CD4-positive, alpha-beta T cell (primary cell): ENCODE measurements around the gene MIPOL1. TPM values are rescaled to one million over a fixed set of nuclear protein-coding genes. Genes with fewer than 3 reads are reported as not detected.

Experiments
- ATAC-seq: fragments of 200-7000 bp; cut with Tn5 transposase; one replicate; pipeline ENCODE4 v1.10.0; 2022; ENCODE audit warnings: mild to moderate bottlenecking; ENCODE audit not compliant: poor library complexity
- CTCF ChIA-PET: fragments of 350-600 bp; sonication (Branson Sonifier 250); formaldehyde crosslinking; loops from one replicate; lab custom pipeline; 2021; ENCODE audit warnings: antibody characterized with exemption, inconsistent platforms; lab: Charles Lee
- POLR2A ChIA-PET: fragments of 350-600 bp; sonication (Branson Sonifier 250); formaldehyde crosslinking; loops from one replicate; lab custom pipeline; 2021; ENCODE audit warnings: antibody characterized with exemption, inconsistent platforms; lab: Charles Lee
- DNase-seq, 14 experiments: peaks; one replicate each; pipeline ENCODE4 v3.0.0-alpha.2; 2013 to 2020; ENCODE audit warnings: mixed read lengths in 2 of 14
- H3K27ac ChIP-seq, 2 donors: one replicate each; pipeline versions ENCODE4 v1.5.1 to v1.7.0; 2013; ENCODE audit warnings: low read length in 2 of 2, low read depth in 1 of 2, mild to moderate bottlenecking in 1 of 2
- H3K27me3 ChIP-seq, 2 experiments: 1 replicate in 1 of 2; 2 replicates in 1 of 2; pipeline versions ENCODE4 v1.6.1 to v1.7.0; 2013; ENCODE audit warnings: low read length in 2 of 2, control low read depth in 1 of 2, mild to moderate bottlenecking in 1 of 2, moderate library complexity in 1 of 2; ENCODE audit not compliant: insufficient read depth in 2 of 2, control insufficient read depth in 1 of 2
- H3K36me3 ChIP-seq: one replicate; pipeline ENCODE4 v1.6.1; 2013; ENCODE audit warnings: low read length, control low read depth; ENCODE audit not compliant: insufficient read depth
- H3K4me1 ChIP-seq: one replicate; pipeline ENCODE4 v1.6.1; 2013; ENCODE audit warnings: low read length, control low read depth; ENCODE audit not compliant: insufficient read depth
- H3K4me3 ChIP-seq: one replicate; pipeline ENCODE4 v1.5.1; 2013; ENCODE audit warnings: mild to moderate bottlenecking, low read length, moderate library complexity
- H3K9me3 ChIP-seq, 2 experiments: 1 replicate in 1 of 2; 2 replicates in 1 of 2; pipeline versions ENCODE4 v1.6.1 to v1.7.0; 2013; ENCODE audit warnings: low read length in 2 of 2, mild to moderate bottlenecking in 2 of 2, control low read depth in 1 of 2, moderate library complexity in 1 of 2; ENCODE audit not compliant: control insufficient read depth in 1 of 2, insufficient read depth in 1 of 2
- H3K27ac Mint-ChIP-seq: one replicate; pipeline ENCODE4 v1.8.0; 2020; ENCODE audit warnings: mixed read lengths
- H3K27me3 Mint-ChIP-seq: one replicate; pipeline ENCODE4 v1.8.0; 2021; ENCODE audit warnings: mixed read lengths
- H3K36me3 Mint-ChIP-seq: one replicate; pipeline ENCODE4 v1.8.0; 2021; ENCODE audit warnings: low read depth, mixed read lengths
- H3K4me1 Mint-ChIP-seq: one replicate; pipeline ENCODE4 v1.8.0; 2021; ENCODE audit warnings: low read depth, mixed read lengths
- H3K4me3 Mint-ChIP-seq: one replicate; pipeline ENCODE4 v1.8.0; 2020; ENCODE audit warnings: mild to moderate bottlenecking, mixed read lengths
- H3K9me3 Mint-ChIP-seq: one replicate; pipeline ENCODE4 v1.8.0; 2020; ENCODE audit warnings: mixed read lengths
- CTCF ChIP-seq: fragments of 200-600 bp; IDR thresholded peaks from one replicate; pipeline ENCODE4 v1.8.0; 2022; ENCODE audit warnings: antibody characterized with exemption, mild to moderate bottlenecking
- intact Hi-C, 2 experiments: fragments of 100-400 bp; cut with DNase I in 1 of 2; cut with micrococcal nuclease in 1 of 2; formaldehyde crosslinking; loops; one replicate each; pipeline versions ENCODE4 v1.15.1 to v1.9.0; 2023 to 2025; cut with DNase I, micrococcal nuclease
- total RNA-seq, 174 experiments: library from RNA in 2 of 174; stranded (reverse) in 2 of 174; gene quantifications; one replicate each; pipeline ENCODE4 v1.2.3 and lab custom pipeline; 2021 to 2026

Gene MIPOL1
- total RNA-seq, 2 experiments from 2014 or later: 0.30 TPM; not detected in 1

DNA sequence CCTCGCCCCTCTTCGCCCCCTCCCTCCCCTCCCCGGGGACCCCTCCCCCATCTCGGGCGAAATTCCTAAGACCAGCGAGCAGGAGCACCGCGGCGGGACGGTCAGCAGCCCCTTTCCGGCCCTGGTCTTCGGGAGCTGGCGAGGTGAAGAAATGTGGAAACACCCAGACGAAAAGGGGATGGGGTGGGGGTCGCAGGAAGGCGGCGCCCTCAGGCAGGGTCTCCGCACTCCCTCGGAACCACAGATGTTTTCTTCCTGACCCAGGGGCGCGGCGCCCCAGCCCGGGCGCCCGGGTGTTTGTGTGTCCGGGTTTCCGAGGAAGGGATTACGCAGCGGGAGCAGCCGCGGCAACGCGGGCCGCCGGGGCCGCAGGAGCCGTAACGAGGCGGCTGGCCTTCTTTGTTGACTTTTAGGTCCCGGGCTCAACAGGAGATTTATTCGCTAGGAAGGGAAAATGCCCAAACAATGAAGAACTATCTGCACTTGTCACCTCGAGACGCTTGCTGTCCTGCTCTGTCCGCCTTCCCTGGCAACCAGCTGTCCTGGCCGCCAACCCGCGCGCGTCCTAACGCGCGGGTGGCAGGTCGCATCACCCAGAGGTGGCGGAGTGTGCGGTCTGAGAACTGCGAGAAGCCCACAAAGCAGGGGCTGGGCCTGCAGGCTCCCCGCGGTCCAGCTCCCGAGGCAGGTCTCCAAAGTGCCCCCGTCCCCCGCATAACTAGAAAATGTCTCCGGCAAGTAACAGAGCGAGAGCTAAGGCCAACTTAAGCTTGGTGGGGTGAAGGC is 390.3 kb downstream of the MIPOL1 start:
- no peak overlapping the region for H3K27ac Mint-ChIP-seq
- H3K36me3 ChIP-seq: no peaks in the 10 kb centered on the region
- no peaks in the 10 kb centered on the region for H3K4me1 ChIP-seq
- H3K27me3 Mint-ChIP-seq: peaks cover 78% of the 10 kb centered on the region
- H3K27ac ChIP-seq: no peak overlapping the region
- no peak overlapping the region for H3K4me3 ChIP-seq
- CTCF ChIA-PET: no interaction called here
- H3K27me3 ChIP-seq: peaks cover 68 to 92% of the 10 kb centered on the region in 2 experiments
- intact Hi-C loops: no loop called here
- TF ChIP-seq CTCF: no peak
- ATAC-seq (no peak), DNase-seq (no peak)
- H3K9me3 Mint-ChIP-seq: peaks cover 6% of the 10 kb centered on the region
- H3K36me3 Mint-ChIP-seq: no peaks in the 10 kb centered on the region
- POLR2A ChIA-PET: no interaction called here
- peaks cover 0 to 55% of the 10 kb centered on the region in 2 experiments for H3K9me3 ChIP-seq
- H3K4me3 Mint-ChIP-seq: no peak overlapping the region
- no peaks in the 10 kb centered on the region for H3K4me1 Mint-ChIP-seq

DNA sequence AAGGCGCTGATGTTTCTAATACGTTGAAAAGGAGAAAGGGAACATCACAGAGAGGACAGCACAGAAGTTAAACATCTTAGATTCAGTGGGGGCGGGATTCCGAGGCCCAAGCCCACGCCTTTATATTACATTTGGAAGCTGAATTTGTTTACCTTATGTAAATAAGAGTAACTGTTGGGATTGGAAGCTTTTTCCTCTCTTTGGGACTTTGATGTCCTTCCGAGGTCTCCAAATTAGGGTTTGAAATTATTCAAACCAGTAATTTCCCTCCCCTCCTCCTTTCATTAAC is 390.9 kb downstream of the MIPOL1 start:
- H3K4me3 ChIP-seq: no peak overlapping the region
- no peaks in the 10 kb centered on the region for H3K36me3 ChIP-seq
- no peak overlapping the region for H3K27ac Mint-ChIP-seq
- H3K27ac ChIP-seq: no peak overlapping the region
- TF ChIP-seq CTCF: no peak
- ChIA-PET CTCF (no interaction called here), POLR2A (no interaction called here)
- intact Hi-C loops: no loop called here
- no peak overlapping the region for H3K4me3 Mint-ChIP-seq
- no peak for DNase-seq
- H3K9me3 Mint-ChIP-seq: peaks cover 6% of the 10 kb centered on the region
- H3K27me3 ChIP-seq: peaks cover 70 to 92% of the 10 kb centered on the region in 2 experiments
- H3K4me1 Mint-ChIP-seq: no peaks in the 10 kb centered on the region
- H3K4me1 ChIP-seq: no peaks in the 10 kb centered on the region
- ATAC-seq: no peak
- H3K27me3 Mint-ChIP-seq: peaks cover 84% of the 10 kb centered on the region
- peaks cover 0 to 49% of the 10 kb centered on the region in 2 experiments for H3K9me3 ChIP-seq
- no peaks in the 10 kb centered on the region for H3K36me3 Mint-ChIP-seq

DNA sequence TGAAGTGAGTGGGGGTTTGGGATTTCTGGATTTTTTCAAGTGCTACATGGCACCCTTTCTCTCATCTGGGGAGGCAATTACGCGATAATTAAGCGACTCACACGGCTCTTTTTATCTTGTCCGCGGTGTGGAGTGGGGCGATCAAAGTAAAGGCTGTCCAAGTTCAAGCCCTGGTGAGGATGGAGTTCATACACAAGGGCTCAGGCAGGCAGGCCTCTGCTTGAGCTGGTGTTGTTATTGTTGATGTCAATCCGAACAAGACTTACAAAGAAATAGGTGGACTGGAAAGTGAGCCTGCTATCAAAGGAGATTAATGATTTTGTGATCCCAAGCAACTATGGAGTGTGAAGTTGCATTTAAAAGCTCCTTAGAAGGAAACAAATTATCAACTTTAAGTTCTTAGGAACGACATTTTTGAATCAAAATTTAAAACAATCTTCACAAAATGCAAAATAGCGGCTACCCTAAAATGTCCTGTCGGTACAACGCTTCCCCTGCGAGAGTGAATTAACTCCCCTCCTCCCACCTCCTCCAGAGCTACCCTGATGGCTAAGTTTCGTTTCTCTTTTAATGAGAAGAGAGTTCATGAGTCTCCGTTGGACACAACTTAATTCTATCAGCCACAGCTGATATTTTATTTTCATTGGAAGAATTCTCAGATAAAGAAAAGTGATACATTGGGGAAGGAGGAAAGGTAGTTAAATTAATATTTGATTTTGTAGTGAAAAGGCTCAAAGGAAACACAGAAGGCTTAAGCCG is 391.4 kb downstream of the MIPOL1 start:
- ChIA-PET CTCF (no interaction called here), POLR2A (no interaction called here)
- TF ChIP-seq CTCF: no peak
- Mint-ChIP-seq H3K9me3 (peaks cover 6% of the 10 kb centered on the region), H3K4me3 (no peak overlapping the region), H3K36me3 (no peaks in the 10 kb centered on the region), H3K27ac (no peak overlapping the region), H3K27me3 (peaks cover 89% of the 10 kb centered on the region), H3K4me1 (peaks cover 3% of the 10 kb centered on the region)
- Histone ChIP-seq H3K36me3 (no peaks in the 10 kb centered on the region), H3K4me1 (no peaks in the 10 kb centered on the region), H3K4me3 (no peak overlapping the region), H3K9me3 (peaks cover 0 to 46% of the 10 kb centered on the region in 2 experiments), H3K27me3 (peaks cover 71 to 92% of the 10 kb centered on the region in 2 experiments), H3K27ac (no peak overlapping the region)
- intact Hi-C loops: no loop called here
- no peak for DNase-seq
- ATAC-seq: no peak
